ENCODE results near the gene CTR9. TPM values are rescaled to one million over a fixed set of nuclear protein-coding genes. Genes with fewer than 3 reads are reported as not detected.

The CTR9 gene
- total RNA-seq, 2 experiments from 2014 or later: 45.3 to 47.0 TPM

- Mint-ChIP-seq H3K27ac (no peak overlapping the region), H3K4me1 (peaks cover 32% of the 10 kb centered on the region)
These were observed 1.6 kb upstream of the CTR9 start for GRCh38 chr11:10749476-10749875.

GRCh38 chr11:10751581-10751940 is 515 bp downstream of the CTR9 start:
- no peaks in the 10 kb centered on the region for H3K27me3 Mint-ChIP-seq
- ChIA-PET CTCF (interaction anchor here (1.1 kb wide), 1 partner anchor 338 kb away, joined by 3 read pairs; no protein-coding TSS in a partner anchor), POLR2A (interaction anchor here (0.6 to 1.7 kb wide), 3 partner anchors 58 to 1535 kb away, joined by 3 to 6 read pairs (median 3); partner anchors contain the start of gene EIF4G2)
- peaks cover 32% of the 10 kb centered on the region for H3K4me1 Mint-ChIP-seq
- DNase-seq: no peak
- peaks cover 27% of the 10 kb centered on the region for H3K36me3 Mint-ChIP-seq (ENCODE audit: low read depth)
- peak overlapping the region; percentile 95 for H3K4me3 Mint-ChIP-seq
- no peaks in the 10 kb centered on the region for H3K9me3 Mint-ChIP-seq
- H3K27ac Mint-ChIP-seq: peak overlapping the region; percentile 88

More at GRCh38 chr11:10749476-10749875, 1.6 kb upstream of the CTR9 start:
- Mint-ChIP-seq H3K9me3 (no peaks in the 10 kb centered on the region), H3K4me3 (peak overlapping the region; percentile 21), H3K27me3 (no peaks in the 10 kb centered on the region), H3K36me3 (ENCODE audit: low read depth) (peaks cover 14% of the 10 kb centered on the region)
- ChIA-PET CTCF (no interaction called here), POLR2A (no interaction called here)
- no peak for DNase-seq

GRCh38 chr11:10752061-10752460 is 1.0 kb downstream of the CTR9 start:
- Mint-ChIP-seq H3K4me3 (peak overlapping the region; percentile 95), H3K4me1 (peaks cover 32% of the 10 kb centered on the region), H3K27ac (peak overlapping the region; percentile 88), H3K36me3 (ENCODE audit: low read depth) (peaks cover 31% of the 10 kb centered on the region), H3K9me3 (no peaks in the 10 kb centered on the region), H3K27me3 (no peaks in the 10 kb centered on the region)
- DNase-seq: no peak
- POLR2A ChIA-PET: interaction anchor here (1.7 kb wide), 1 partner anchor 57 kb away, joined by 6 read pairs; the partner anchor contains the start of gene EIF4G2
- CTCF ChIA-PET: no interaction called here

GRCh38 chr11:10752486-10752885 is 1.4 kb downstream of the CTR9 start:
- Mint-ChIP-seq H3K9me3 (no peaks in the 10 kb centered on the region), H3K4me3 (peak overlapping the region; percentile 95), H3K4me1 (peaks cover 32% of the 10 kb centered on the region), H3K36me3 (ENCODE audit: low read depth) (peaks cover 34% of the 10 kb centered on the region), H3K27me3 (no peaks in the 10 kb centered on the region), H3K27ac (no peak overlapping the region)
- ChIA-PET CTCF (no interaction called here), POLR2A (interaction anchor here (1.7 kb wide), 1 partner anchor 57 kb away, joined by 6 read pairs; the partner anchor contains the start of gene EIF4G2)
- DNase-seq: no peak

- Mint-ChIP-seq H3K27me3 (no peaks in the 10 kb centered on the region), H3K4me1 (peaks cover 11% of the 10 kb centered on the region), H3K36me3 (ENCODE audit: low read depth) (peaks cover 42% of the 10 kb centered on the region), H3K4me3 (no peak overlapping the region), H3K9me3 (no peaks in the 10 kb centered on the region), H3K27ac (no peak overlapping the region)
- POLR2A ChIA-PET: no interaction called here
- DNase-seq: no peak
- CTCF ChIA-PET: interaction anchor here (1.0 to 1.3 kb wide), 2 partner anchors 11 to 13 kb away, joined by 3 to 5 read pairs; no protein-coding TSS in a partner anchor
These were observed 7.9 kb downstream of the CTR9 start for GRCh38 chr11:10758957-10759356.

GRCh38 chr11:10761085-10761698 is 10.1 kb downstream of the CTR9 start:
- CTCF ChIA-PET: interaction anchor here (0.6 kb wide), 1 partner anchor 653 kb away, joined by 4 read pairs; no protein-coding TSS in a partner anchor
- DNase-seq: no peak
- Mint-ChIP-seq H3K36me3 (ENCODE audit: low read depth) (peaks cover 41% of the 10 kb centered on the region), H3K27ac (no peak overlapping the region), H3K4me1 (peaks cover 10% of the 10 kb centered on the region), H3K27me3 (no peaks in the 10 kb centered on the region), H3K4me3 (no peak overlapping the region), H3K9me3 (no peaks in the 10 kb centered on the region)
- POLR2A ChIA-PET: no interaction called here

GRCh38 chr11:10762185-10762584 is 11.1 kb downstream of the CTR9 start:
- H3K36me3 Mint-ChIP-seq (ENCODE audit: low read depth): peaks cover 42% of the 10 kb centered on the region
- H3K9me3 Mint-ChIP-seq: no peaks in the 10 kb centered on the region
- DNase-seq: no peak
- POLR2A ChIA-PET: no interaction called here
- no peak overlapping the region for H3K27ac Mint-ChIP-seq
- no peak overlapping the region for H3K4me3 Mint-ChIP-seq
- H3K27me3 Mint-ChIP-seq: no peaks in the 10 kb centered on the region
- H3K4me1 Mint-ChIP-seq: peaks cover 10% of the 10 kb centered on the region
- CTCF ChIA-PET: no interaction called here

- Mint-ChIP-seq H3K36me3 (ENCODE audit: low read depth) (peaks cover 48% of the 10 kb centered on the region), H3K27me3 (no peaks in the 10 kb centered on the region), H3K4me1 (peaks cover 10% of the 10 kb centered on the region), H3K9me3 (no peaks in the 10 kb centered on the region), H3K4me3 (no peak overlapping the region), H3K27ac (no peak overlapping the region)
- ChIA-PET POLR2A (no interaction called here), CTCF (no interaction called here)
- no peak for DNase-seq
These were observed 11.9 kb downstream of the CTR9 start for GRCh38 chr11:10762913-10763421.

- Mint-ChIP-seq H3K9me3 (no peaks in the 10 kb centered on the region), H3K36me3 (ENCODE audit: low read depth) (peaks cover 50% of the 10 kb centered on the region), H3K4me1 (peaks cover 10% of the 10 kb centered on the region), H3K27me3 (no peaks in the 10 kb centered on the region), H3K27ac (no peak overlapping the region), H3K4me3 (no peak overlapping the region)
- ChIA-PET CTCF (interaction anchor here (1.5 kb wide), 1 partner anchor 29 kb away, joined by 5 read pairs; no protein-coding TSS in a partner anchor), POLR2A (interaction anchor here (0.6 kb wide), 1 partner anchor 1079 kb away, joined by 3 read pairs; no protein-coding TSS in a partner anchor)
- DNase-seq: no peak
These were observed 12.7 kb downstream of the CTR9 start for GRCh38 chr11:10763766-10764165.

- POLR2A ChIA-PET: no interaction called here
- no peak overlapping the region for H3K27ac Mint-ChIP-seq
These were observed 13.4 kb downstream of the CTR9 start for GRCh38 chr11:10764412-10764811.

GRCh38 chr11:10770626-10771254 is 19.7 kb downstream of the CTR9 start:
- H3K27me3 Mint-ChIP-seq: no peaks in the 10 kb centered on the region
- no peaks in the 10 kb centered on the region for H3K4me1 Mint-ChIP-seq
- H3K4me3 Mint-ChIP-seq: no peak overlapping the region
- no peaks in the 10 kb centered on the region for H3K9me3 Mint-ChIP-seq
- CTCF ChIA-PET: interaction anchor here (0.5 to 1.7 kb wide), 8 partner anchors 10 to 997 kb away, joined by 3 to 5 read pairs (median 3); no protein-coding TSS in a partner anchor
- peak; percentile 30 for DNase-seq
- peaks cover 65% of the 10 kb centered on the region for H3K36me3 Mint-ChIP-seq (ENCODE audit: low read depth)
- POLR2A ChIA-PET: no interaction called here
- H3K27ac Mint-ChIP-seq: no peak overlapping the region

More at GRCh38 chr11:10764412-10764811, 13.4 kb downstream of the CTR9 start:
- CTCF ChIA-PET: interaction anchor here (1.5 kb wide), 1 partner anchor 28 kb away, joined by 5 read pairs; no protein-coding TSS in a partner anchor
- no peaks in the 10 kb centered on the region for H3K9me3 Mint-ChIP-seq
- H3K4me3 Mint-ChIP-seq: no peak overlapping the region
- H3K4me1 Mint-ChIP-seq: peaks cover 10% of the 10 kb centered on the region
- no peak for DNase-seq
- H3K27me3 Mint-ChIP-seq: no peaks in the 10 kb centered on the region
- H3K36me3 Mint-ChIP-seq (ENCODE audit: low read depth): peaks cover 50% of the 10 kb centered on the region

GRCh38 chr11:10771457-10771856 is 20.4 kb downstream of the CTR9 start:
- peaks cover 64% of the 10 kb centered on the region for H3K36me3 Mint-ChIP-seq (ENCODE audit: low read depth)
- POLR2A ChIA-PET: no interaction called here

GRCh38 chr11:10774811-10775210 is 23.8 kb downstream of the CTR9 start:
- no peaks in the 10 kb centered on the region for H3K4me1 Mint-ChIP-seq
- H3K36me3 Mint-ChIP-seq (ENCODE audit: low read depth): peaks cover 65% of the 10 kb centered on the region
- no peak overlapping the region for H3K4me3 Mint-ChIP-seq
- no peaks in the 10 kb centered on the region for H3K27me3 Mint-ChIP-seq
- ChIA-PET POLR2A (no interaction called here), CTCF (interaction anchor here (0.6 to 1.4 kb wide), 4 partner anchors 9 to 62 kb away, joined by 3 to 5 read pairs (median 3); no protein-coding TSS in a partner anchor)
- no peaks in the 10 kb centered on the region for H3K9me3 Mint-ChIP-seq
- no peak overlapping the region for H3K27ac Mint-ChIP-seq
- no peak for DNase-seq

More at GRCh38 chr11:10771457-10771856, 20.4 kb downstream of the CTR9 start:
- H3K4me1 Mint-ChIP-seq: no peaks in the 10 kb centered on the region
- no peak overlapping the region for H3K27ac Mint-ChIP-seq
- DNase-seq: no peak
- CTCF ChIA-PET: interaction anchor here (0.5 to 1.7 kb wide), 4 partner anchors 12 to 998 kb away, joined by 3 to 5 read pairs (median 4); no protein-coding TSS in a partner anchor
- H3K9me3 Mint-ChIP-seq: no peaks in the 10 kb centered on the region
- H3K27me3 Mint-ChIP-seq: no peaks in the 10 kb centered on the region
- H3K4me3 Mint-ChIP-seq: no peak overlapping the region

Data from activated CD4-positive, alpha-beta T cell treated with anti-CD3 and anti-CD28 coated beads, Interleukin-2, amount 10 ng/mL, durations not matched to agents 7 days and 5 days (primary cell).